Activated CD4-positive, alpha-beta T cell treated with anti-CD3 and anti-CD28 coated beads for 4 hours (primary cell): Measurements from ENCODE around the gene SIRPB1.
"Not testable (repeated sequence)": the region's sequence is repeated elsewhere in the genome, so short reads cannot be mapped to it uniquely, and the experiment has no call there.

Experiments
- DNase-seq, 2 donors: peaks; one replicate each; pipeline ENCODE4 v3.0.0-alpha.2; 2020

SIRPB1 gene

GRCh38 chr20:1588533-1589460 lies 31.0 kb downstream of the SIRPB1 start:
- no peak for DNase-seq

GRCh38 chr20:1587781-1588532 lies 31.9 kb downstream of the SIRPB1 start:
- DNase-seq = no peak

- DNase-seq = no peak
Measured at GRCh38 chr20:1579488-1579887, 40.3 kb downstream of the SIRPB1 start.

GRCh38 chr20:1577906-1578305 lies 41.9 kb downstream of the SIRPB1 start:
- no peak for DNase-seq

GRCh38 chr20:1577313-1577712 lies 42.5 kb downstream of the SIRPB1 start:
- DNase-seq = not testable (repeated sequence)

- no peak for DNase-seq
Measured at GRCh38 chr20:1576641-1577040, 43.2 kb downstream of the SIRPB1 start.

- not testable (repeated sequence) for DNase-seq
Measured at GRCh38 chr20:1576003-1576402, 43.8 kb downstream of the SIRPB1 start.

- DNase-seq = not testable (repeated sequence)
Measured at GRCh38 chr20:1571583-1571982, 48.2 kb downstream of the SIRPB1 start.
